ENCODE data around the gene PTPRM. TPM values are rescaled to one million over a fixed set of nuclear protein-coding genes. Genes with fewer than 3 reads are reported as not detected.

PTPRM gene
- total RNA-seq, 1 experiment from 2014 or later: 1.6 TPM

- intact Hi-C loops (cut with micrococcal nuclease; ENCODE audit: unreplicated experiment): no loop called here
- Histone ChIP-seq H3K27me3 (ENCODE audit: control insufficient read depth, insufficient read depth, low read length) (peaks cover 9% of the 10 kb centered on the region), H3K36me3 (ENCODE audit: control insufficient read depth, insufficient read depth, low read length) (no peaks in the 10 kb centered on the region), H3K27ac (ENCODE audit: low read length) (no peak overlapping the region), H3K9me3 (ENCODE audit: control insufficient read depth, insufficient read depth, low read depth, low read length) (no peaks in the 10 kb centered on the region), H3K4me1 (ENCODE audit: control insufficient read depth, insufficient read depth, low read length) (no peaks in the 10 kb centered on the region), H3K4me3 (ENCODE audit: low read depth in 2 of 2, low read length in 2 of 2) (no peak overlapping the region)
- DNase-seq (ENCODE audit: low read depth, low spot score) (no peak), ATAC-seq (no peak)
- in situ Hi-C loops (cut with HindIII; ENCODE audit: low pct_unique_long_range_greater_than_20kb, low sequenced_read_pairs): no loop called here
- no TSS peak for BruUV-seq (replicated peaks)
- POLR2A ChIA-PET: no interaction called here
- CTCF ChIA-PET: no interaction called here
- TF ChIP-seq TCF7L2 (IDR thresholded peaks at IDR 0.05; ENCODE audit: low read depth, low read length): no peak
- TF ChIP-seq, protein P1, sequence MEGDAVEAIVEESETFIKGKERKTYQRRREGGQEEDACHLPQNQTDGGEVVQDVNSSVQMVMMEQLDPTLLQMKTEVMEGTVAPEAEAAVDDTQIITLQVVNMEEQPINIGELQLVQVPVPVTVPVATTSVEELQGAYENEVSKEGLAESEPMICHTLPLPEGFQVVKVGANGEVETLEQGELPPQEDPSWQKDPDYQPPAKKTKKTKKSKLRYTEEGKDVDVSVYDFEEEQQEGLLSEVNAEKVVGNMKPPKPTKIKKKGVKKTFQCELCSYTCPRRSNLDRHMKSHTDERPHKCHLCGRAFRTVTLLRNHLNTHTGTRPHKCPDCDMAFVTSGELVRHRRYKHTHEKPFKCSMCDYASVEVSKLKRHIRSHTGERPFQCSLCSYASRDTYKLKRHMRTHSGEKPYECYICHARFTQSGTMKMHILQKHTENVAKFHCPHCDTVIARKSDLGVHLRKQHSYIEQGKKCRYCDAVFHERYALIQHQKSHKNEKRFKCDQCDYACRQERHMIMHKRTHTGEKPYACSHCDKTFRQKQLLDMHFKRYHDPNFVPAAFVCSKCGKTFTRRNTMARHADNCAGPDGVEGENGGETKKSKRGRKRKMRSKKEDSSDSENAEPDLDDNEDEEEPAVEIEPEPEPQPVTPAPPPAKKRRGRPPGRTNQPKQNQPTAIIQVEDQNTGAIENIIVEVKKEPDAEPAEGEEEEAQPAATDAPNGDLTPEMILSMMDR (IDR thresholded peaks at IDR 0.05): no peak
- TF ChIP-seq, protein P2, sequence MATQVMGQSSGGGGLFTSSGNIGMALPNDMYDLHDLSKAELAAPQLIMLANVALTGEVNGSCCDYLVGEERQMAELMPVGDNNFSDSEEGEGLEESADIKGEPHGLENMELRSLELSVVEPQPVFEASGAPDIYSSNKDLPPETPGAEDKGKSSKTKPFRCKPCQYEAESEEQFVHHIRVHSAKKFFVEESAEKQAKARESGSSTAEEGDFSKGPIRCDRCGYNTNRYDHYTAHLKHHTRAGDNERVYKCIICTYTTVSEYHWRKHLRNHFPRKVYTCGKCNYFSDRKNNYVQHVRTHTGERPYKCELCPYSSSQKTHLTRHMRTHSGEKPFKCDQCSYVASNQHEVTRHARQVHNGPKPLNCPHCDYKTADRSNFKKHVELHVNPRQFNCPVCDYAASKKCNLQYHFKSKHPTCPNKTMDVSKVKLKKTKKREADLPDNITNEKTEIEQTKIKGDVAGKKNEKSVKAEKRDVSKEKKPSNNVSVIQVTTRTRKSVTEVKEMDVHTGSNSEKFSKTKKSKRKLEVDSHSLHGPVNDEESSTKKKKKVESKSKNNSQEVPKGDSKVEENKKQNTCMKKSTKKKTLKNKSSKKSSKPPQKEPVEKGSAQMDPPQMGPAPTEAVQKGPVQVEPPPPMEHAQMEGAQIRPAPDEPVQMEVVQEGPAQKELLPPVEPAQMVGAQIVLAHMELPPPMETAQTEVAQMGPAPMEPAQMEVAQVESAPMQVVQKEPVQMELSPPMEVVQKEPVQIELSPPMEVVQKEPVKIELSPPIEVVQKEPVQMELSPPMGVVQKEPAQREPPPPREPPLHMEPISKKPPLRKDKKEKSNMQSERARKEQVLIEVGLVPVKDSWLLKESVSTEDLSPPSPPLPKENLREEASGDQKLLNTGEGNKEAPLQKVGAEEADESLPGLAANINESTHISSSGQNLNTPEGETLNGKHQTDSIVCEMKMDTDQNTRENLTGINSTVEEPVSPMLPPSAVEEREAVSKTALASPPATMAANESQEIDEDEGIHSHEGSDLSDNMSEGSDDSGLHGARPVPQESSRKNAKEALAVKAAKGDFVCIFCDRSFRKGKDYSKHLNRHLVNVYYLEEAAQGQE (IDR thresholded peaks at IDR 0.05; ENCODE audit: insufficient read depth in 1 of 2, low read depth in 2 of 2, low read length in 1 of 2): no peak
- TF ChIP-seq SIN3A (IDR thresholded peaks at IDR 0.05; ENCODE audit: borderline replicate concordance, insufficient read depth, low read depth, low read length): no peak
- TF ChIP-seq POLR2AphosphoS5 (IDR thresholded peaks at IDR 0.05; ENCODE audit: low read depth, low read length): no peak
Measured at GRCh38 chr18:7572822-7573221, 5.7 kb downstream of the PTPRM start.

- ATAC-seq (no peak), DNase-seq (ENCODE audit: low read depth, low spot score) (no peak)
- TF ChIP-seq TCF7L2 (IDR thresholded peaks at IDR 0.05; ENCODE audit: low read depth, low read length) (no peak), POLR2AphosphoS5 (IDR thresholded peaks at IDR 0.05; ENCODE audit: low read depth, low read length) (no peak), SIN3A (IDR thresholded peaks at IDR 0.05; ENCODE audit: borderline replicate concordance, insufficient read depth, low read depth, low read length) (no peak)
- TF ChIP-seq, protein P2 (IDR thresholded peaks at IDR 0.05; ENCODE audit: insufficient read depth in 1 of 2, low read depth in 2 of 2, low read length in 1 of 2): no peak
- TF ChIP-seq, protein P1 (IDR thresholded peaks at IDR 0.05): no peak
- H3K27me3 ChIP-seq (ENCODE audit: control insufficient read depth, insufficient read depth, low read length): no peaks in the 10 kb centered on the region
- no peak overlapping the region for H3K4me3 ChIP-seq (ENCODE audit: low read depth in 2 of 2, low read length in 2 of 2)
- no peaks in the 10 kb centered on the region for H3K4me1 ChIP-seq (ENCODE audit: control insufficient read depth, insufficient read depth, low read length)
- H3K36me3 ChIP-seq (ENCODE audit: control insufficient read depth, insufficient read depth, low read length): no peaks in the 10 kb centered on the region
- CTCF ChIA-PET: no interaction called here
- in situ Hi-C loops (cut with HindIII; ENCODE audit: low pct_unique_long_range_greater_than_20kb, low sequenced_read_pairs) (no loop called here), intact Hi-C loops (cut with micrococcal nuclease; ENCODE audit: unreplicated experiment) (no loop called here)
- no TSS peak for BruUV-seq (replicated peaks)
- no peak overlapping the region for H3K27ac ChIP-seq (ENCODE audit: low read length)
- POLR2A ChIA-PET: no interaction called here
- no peaks in the 10 kb centered on the region for H3K9me3 ChIP-seq (ENCODE audit: control insufficient read depth, insufficient read depth, low read depth, low read length)
Measured at GRCh38 chr18:7575465-7576028, 8.4 kb downstream of the PTPRM start.

Data from Panc1 (cell line).